GM10266 (cell line): ENCODE results near the gene GRAMD2A.

Source experiments
- DNase-seq: peaks from one replicate; pipeline ENCODE4 v3.0.0; 2012; ENCODE audit errors: extremely low spot score
- TF ChIP-seq, protein P1 (sequence below): IDR thresholded peaks from 2 replicates; pipeline ENCODE4 v1.5.1; 2012; ENCODE audit warnings: mild to moderate bottlenecking, low read depth; ENCODE audit not compliant: control insufficient read depth, insufficient read depth; ENCODE audit errors: missing control alignments

GRAMD2A gene

DNA sequence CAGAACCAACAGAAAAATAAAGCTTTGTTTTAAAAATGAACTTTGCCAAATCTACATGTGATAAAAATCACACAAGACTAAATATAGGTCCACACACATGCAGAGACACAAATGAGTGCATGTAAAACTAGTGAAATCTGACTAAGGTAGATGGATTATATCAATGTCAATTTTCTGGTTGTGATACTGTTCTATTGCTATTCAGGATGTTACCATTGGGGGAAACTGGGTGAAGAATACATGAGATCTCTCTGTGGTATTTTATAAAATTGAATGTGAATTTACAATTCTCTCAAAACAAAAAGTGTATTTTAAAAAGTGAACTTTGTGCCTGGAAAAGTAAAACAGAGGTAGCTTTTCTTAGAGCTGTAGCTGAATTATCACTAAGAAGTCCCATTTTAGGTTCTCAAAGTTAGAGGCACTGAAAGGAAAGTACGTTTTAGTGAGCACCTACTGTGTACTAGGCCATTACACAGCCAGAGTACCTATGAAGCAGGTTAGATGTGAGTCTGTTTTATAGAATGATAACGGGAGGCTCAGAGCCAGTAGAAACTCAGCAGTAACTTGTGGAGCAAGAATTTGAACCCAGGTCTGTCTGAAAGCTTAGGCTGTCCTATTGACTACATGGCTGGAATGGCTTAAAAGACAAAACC lies 8.2 kb downstream of the GRAMD2A start:
- DNase-seq, result no peak
- TF ChIP-seq, protein P1, sequence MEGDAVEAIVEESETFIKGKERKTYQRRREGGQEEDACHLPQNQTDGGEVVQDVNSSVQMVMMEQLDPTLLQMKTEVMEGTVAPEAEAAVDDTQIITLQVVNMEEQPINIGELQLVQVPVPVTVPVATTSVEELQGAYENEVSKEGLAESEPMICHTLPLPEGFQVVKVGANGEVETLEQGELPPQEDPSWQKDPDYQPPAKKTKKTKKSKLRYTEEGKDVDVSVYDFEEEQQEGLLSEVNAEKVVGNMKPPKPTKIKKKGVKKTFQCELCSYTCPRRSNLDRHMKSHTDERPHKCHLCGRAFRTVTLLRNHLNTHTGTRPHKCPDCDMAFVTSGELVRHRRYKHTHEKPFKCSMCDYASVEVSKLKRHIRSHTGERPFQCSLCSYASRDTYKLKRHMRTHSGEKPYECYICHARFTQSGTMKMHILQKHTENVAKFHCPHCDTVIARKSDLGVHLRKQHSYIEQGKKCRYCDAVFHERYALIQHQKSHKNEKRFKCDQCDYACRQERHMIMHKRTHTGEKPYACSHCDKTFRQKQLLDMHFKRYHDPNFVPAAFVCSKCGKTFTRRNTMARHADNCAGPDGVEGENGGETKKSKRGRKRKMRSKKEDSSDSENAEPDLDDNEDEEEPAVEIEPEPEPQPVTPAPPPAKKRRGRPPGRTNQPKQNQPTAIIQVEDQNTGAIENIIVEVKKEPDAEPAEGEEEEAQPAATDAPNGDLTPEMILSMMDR, result no peak

DNA sequence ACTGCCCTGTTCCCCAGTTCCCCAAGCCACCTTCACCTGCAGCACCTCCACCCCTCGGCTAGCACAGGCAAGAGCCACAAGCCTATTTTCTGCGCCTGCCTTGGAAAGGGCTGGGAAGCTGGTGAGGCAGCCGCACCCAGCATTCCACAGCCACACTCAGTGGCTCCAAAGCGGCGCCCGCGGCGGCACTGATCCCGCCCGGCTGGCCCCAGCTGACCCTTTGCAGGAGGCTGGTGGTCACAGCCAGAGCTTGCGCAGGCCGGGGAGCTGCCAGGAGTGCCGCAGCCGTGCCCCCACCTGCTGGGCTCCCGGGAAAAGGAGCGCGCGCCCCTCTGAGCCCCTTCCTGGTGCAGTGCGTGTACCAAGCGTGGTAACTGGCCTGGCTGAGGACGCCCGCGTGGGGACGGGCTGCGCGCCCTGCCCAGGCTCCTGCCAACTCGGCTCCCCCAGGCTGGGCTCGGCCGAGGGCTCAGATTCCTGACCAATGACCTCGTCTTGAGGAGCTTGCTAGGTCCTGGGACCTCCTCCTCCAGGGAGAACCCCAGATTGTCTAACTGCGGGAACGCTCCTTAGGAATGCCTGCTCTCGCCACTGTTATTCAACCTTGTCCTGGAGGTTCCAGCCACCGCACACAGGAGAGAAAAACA lies 13.3 kb downstream of the GRAMD2A start:
- TF ChIP-seq, protein P1, result no peak
- DNase-seq, result no peak

DNA sequence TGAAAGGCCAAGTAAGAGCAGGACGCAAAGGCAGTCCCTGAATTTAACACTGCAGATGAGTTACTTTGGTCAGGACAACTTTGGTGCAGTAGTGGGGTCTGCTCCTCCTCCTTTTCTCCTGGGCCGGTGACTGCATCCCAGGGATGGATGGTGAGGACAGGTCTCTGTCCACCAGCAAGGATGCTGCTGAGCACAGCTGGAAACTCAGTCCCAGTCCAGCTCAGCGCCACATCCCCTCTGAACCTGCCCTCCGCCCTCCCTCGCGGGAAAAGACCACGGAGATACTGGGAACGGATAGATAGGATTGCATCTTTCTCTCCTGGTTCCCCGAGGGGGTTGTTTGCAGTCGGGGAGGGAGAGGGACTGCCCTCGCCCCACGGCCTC lies 13.8 kb downstream of the GRAMD2A start:
- DNase-seq, result no peak
- TF ChIP-seq, protein P1, result no peak

DNA sequence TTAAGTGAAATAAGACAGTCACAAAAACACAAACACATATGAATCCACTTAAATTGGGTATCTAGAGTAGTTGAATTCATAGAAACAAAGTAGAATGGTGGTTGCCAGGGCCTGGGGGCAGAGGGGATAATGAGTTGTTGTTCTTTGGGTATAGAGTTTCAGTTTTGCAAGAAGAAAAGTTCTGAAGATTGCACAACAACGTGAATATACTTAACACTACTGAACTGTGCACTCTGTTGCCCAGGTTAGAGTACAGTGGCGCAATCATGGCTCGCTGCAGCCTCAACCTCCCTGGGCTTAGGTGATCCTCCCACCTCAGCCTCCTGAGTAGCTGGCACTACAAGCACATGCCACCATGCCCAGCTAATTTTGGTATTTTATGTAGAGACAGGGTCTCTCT lies 14.9 kb downstream of the GRAMD2A start:
- no peak for DNase-seq
- TF ChIP-seq, protein P1, result no peak

DNA sequence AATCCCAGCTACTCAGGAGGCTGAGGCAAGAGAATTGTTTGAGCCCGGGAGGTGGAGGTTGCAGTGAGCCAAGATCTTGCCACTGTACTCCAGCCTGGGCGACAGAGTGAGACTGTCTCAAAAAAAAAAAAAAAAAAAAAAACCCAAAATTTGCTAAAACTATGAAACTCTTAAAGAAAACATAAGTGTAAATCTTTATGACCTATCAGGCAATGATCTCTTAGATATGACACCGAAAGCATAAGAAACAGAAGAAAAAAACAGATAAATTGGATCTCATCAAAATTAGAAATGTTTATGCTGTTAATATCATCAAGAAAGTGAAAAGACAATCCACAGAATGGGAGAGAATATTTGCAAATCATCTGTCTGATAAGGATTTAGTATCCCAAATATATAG lies 15.3 kb downstream of the GRAMD2A start:
- DNase-seq, result no peak
- TF ChIP-seq, protein P1, result no peak

DNA sequence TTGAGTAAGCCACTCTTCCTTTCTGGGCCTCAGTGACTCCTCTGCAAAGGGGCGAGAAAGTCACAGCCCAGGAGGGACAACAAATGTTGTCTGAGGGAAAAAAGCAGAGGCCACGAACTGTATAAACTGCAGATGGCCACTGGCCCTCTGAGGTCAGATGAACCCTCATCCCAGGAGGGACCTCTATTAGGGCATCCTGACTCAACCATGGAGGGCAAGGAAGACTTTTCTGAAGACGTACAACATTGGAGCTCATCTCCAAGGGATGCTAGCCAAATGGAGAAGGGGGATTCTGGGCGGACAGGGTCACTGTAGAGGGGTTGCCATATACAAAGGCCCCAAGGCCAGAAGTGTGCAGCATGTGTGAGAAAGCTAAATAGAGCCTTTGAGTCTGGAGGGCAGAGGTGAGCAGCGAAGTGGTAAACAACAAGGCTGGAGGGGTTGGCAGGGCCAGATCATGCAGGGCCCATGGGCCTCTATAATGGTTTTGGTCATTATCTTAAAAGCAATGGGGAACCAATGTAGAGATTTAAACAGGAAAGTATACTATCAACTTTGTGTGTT lies 16.7 kb downstream of the GRAMD2A start:
- TF ChIP-seq, protein P1, result no peak
- DNase-seq, result no peak
